B cell (primary cell): ENCODE measurements around the gene TRIM47. TPM values are rescaled to one million over a fixed set of nuclear protein-coding genes. Genes with fewer than 3 reads are reported as not detected.

Experiments
- ATAC-seq: fragments of 200-7000 bp; cut with Tn5 transposase; one replicate; pipeline ENCODE4 v1.10.0; 2021; ENCODE audit warnings: low read depth, mild to moderate bottlenecking, moderate number of reproducible peaks, moderate library complexity
- CTCF ChIA-PET: fragments of 350-600 bp; sonication (Branson Sonifier 250); formaldehyde crosslinking; loops from one replicate; lab custom pipeline; 2021; ENCODE audit warnings: antibody characterized with exemption, inconsistent platforms; lab: Charles Lee
- POLR2A ChIA-PET: fragments of 350-600 bp; sonication (Branson Sonifier 250); formaldehyde crosslinking; loops from one replicate; lab custom pipeline; 2021; ENCODE audit warnings: antibody characterized with exemption; lab: Charles Lee
- DNase-seq: peaks from one replicate; pipeline ENCODE4 v3.0.0; 2013
- H2AFZ ChIP-seq: 2 replicates; pipeline ENCODE4 v1.6.1; 2012; ENCODE audit warnings: mild to moderate bottlenecking, low read depth, low read length; ENCODE audit not compliant: insufficient read depth, poor library complexity, severe bottlenecking
- H3K27ac ChIP-seq, 2 donors: 1 replicate in 1 of 2; 2 replicates in 1 of 2; pipeline ENCODE4 v1.5.1; 2012 to 2013; ENCODE audit warnings: low read length in 2 of 2, mild to moderate bottlenecking in 2 of 2, moderate library complexity in 1 of 2
- H3K27me3 ChIP-seq, 4 experiments: fragments of 200-600 bp in 1 of 4; sonication (generic) in 1 of 4; replicated peaks in 1 of 4; 1 replicate in 2 of 4; 2 replicates in 2 of 4; pipeline versions ENCODE4 v1.6.1 to v1.7.0; 2013 to 2016; ENCODE audit warnings: low read length in 3 of 4, mild to moderate bottlenecking in 2 of 4, mixed read lengths in 1 of 4, moderate library complexity in 1 of 4; ENCODE audit not compliant: insufficient read depth in 4 of 4, control insufficient read depth in 3 of 4; ENCODE audit errors: control extremely low read depth in 1 of 4
- H3K36me3 ChIP-seq, 2 experiments: replicated peaks in 1 of 2; 1 replicate in 1 of 2; 2 replicates in 1 of 2; pipeline versions ENCODE4 v1.6.1 to v1.7.1; 2013; ENCODE audit warnings: low read length in 1 of 2; ENCODE audit not compliant: insufficient read depth in 2 of 2, control insufficient read depth in 1 of 2; ENCODE audit errors: control extremely low read depth in 1 of 2, extremely low read depth in 1 of 2
- H3K4me1 ChIP-seq, 2 donors: fragments of 200-600 bp in 1 of 2; sonication (generic) in 1 of 2; 1 replicate in 1 of 2; 2 replicates in 1 of 2; pipeline versions ENCODE4 v1.5.1 to v1.6.1; 2013 to 2017; ENCODE audit warnings: low read length in 2 of 2; ENCODE audit not compliant: control insufficient read depth in 2 of 2, insufficient read depth in 2 of 2
- H3K4me2 ChIP-seq: replicated peaks from 2 replicates; pipeline ENCODE3; 2012; ENCODE audit warnings: mild to moderate bottlenecking, low read depth, low read length; ENCODE audit not compliant: poor library complexity, severe bottlenecking
- H3K4me3 ChIP-seq, 5 experiments: fragments of 200-600 bp in 1 of 5; sonication (generic) in 1 of 5; 1 replicate in 3 of 5; 2 replicates in 2 of 5; pipeline versions ENCODE4 v1.5.1 to v1.7.0; 2011 to 2016; ENCODE audit warnings: low read length in 4 of 5, mild to moderate bottlenecking in 4 of 5, low read depth in 2 of 5, control low read depth in 1 of 5, moderate library complexity in 1 of 5; ENCODE audit not compliant: insufficient read depth in 1 of 5; ENCODE audit errors: control extremely low read depth in 1 of 5, extremely low read depth in 1 of 5
- H3K79me2 ChIP-seq: fragments of 200-600 bp; sonication (generic); one replicate; pipeline ENCODE4 v1.6.0; 2016; ENCODE audit warnings: low read length; ENCODE audit not compliant: control insufficient read depth, insufficient read depth
- H3K9ac ChIP-seq: fragments of 200-600 bp; sonication (generic); 2 replicates; pipeline ENCODE4 v1.6.1; 2017; ENCODE audit warnings: mild to moderate bottlenecking, low read length, moderate library complexity
- H3K9me3 ChIP-seq, 3 donors: one replicate each; pipeline versions ENCODE4 v1.6.1 to v1.7.1; 2013; ENCODE audit warnings: low read length in 2 of 3; ENCODE audit not compliant: control insufficient read depth in 2 of 3, insufficient read depth in 1 of 3; ENCODE audit errors: control extremely low read depth in 1 of 3
- H4K20me1 ChIP-seq: 2 replicates; pipeline ENCODE4 v1.6.0; 2012; ENCODE audit warnings: mild to moderate bottlenecking, low read length; ENCODE audit not compliant: insufficient read depth, control insufficient read depth, poor library complexity, severe bottlenecking
- H3K27ac Mint-ChIP-seq: one replicate; pipeline ENCODE4 v1.8.0; 2021; ENCODE audit warnings: mixed read lengths
- H3K27me3 Mint-ChIP-seq: one replicate; pipeline ENCODE4 v1.8.0; 2021; ENCODE audit warnings: mixed read lengths
- H3K4me1 Mint-ChIP-seq: one replicate; pipeline ENCODE4 v1.8.0; 2021; ENCODE audit warnings: mixed read lengths
- H3K4me3 Mint-ChIP-seq: one replicate; pipeline ENCODE4 v1.8.0; 2021; ENCODE audit warnings: mixed read lengths
- H3K9me3 Mint-ChIP-seq: one replicate; pipeline ENCODE4 v1.8.0; 2022; ENCODE audit warnings: mixed read lengths; ENCODE audit not compliant: insufficient read depth
- EZH2 ChIP-seq: IDR thresholded peaks from 2 replicates; pipeline ENCODE4 v1.6.1; 2012; ENCODE audit warnings: borderline replicate concordance, low read depth, mild to moderate bottlenecking, moderate library complexity, low read length; ENCODE audit not compliant: insufficient read depth, poor library complexity, severe bottlenecking
- WGBS: methylation state at CpG from one replicate; pipeline ENCODE4 v1.1.5; 2013; ENCODE audit warnings: missing lambda C conversion rate; ENCODE audit not compliant: insufficient coverage; 5-methylcytosine and 5-hydroxymethylcytosine counted together
- intact Hi-C: fragments of 100-400 bp; cut with micrococcal nuclease; formaldehyde crosslinking; loops from one replicate; pipeline ENCODE4 v1.10.0; 2022
- polyA plus RNA-seq: library from polyadenylated mRNA; depleted of rRNA; stranded (reverse); fragments of >200 nt; gene quantifications from 2 replicates; pipeline ENCODE4 v1.2.3, GENCODE V29; 2012
- total RNA-seq, 2 donors: library from RNA; stranded (reverse); fragments of 120-200 nt in 1 of 2; gene quantifications; 1 replicate in 1 of 2; 2 replicates in 1 of 2; pipeline versions ENCODE4 v1.2.3 to v1.2.4, GENCODE V29; 2013 to 2022
- TF ChIP-seq, protein P1 (sequence below): fragments of 200-600 bp; IDR thresholded peaks from one replicate; pipeline ENCODE4 v1.8.0; 2022; ENCODE audit warnings: antibody characterized with exemption, mild to moderate bottlenecking

TRIM47 gene
- total and polyA plus RNA-seq, 2 donors (not counting 1 experiment from before 2014, with no cell fraction given), result 6.4 to 8.3 TPM

DNA sequence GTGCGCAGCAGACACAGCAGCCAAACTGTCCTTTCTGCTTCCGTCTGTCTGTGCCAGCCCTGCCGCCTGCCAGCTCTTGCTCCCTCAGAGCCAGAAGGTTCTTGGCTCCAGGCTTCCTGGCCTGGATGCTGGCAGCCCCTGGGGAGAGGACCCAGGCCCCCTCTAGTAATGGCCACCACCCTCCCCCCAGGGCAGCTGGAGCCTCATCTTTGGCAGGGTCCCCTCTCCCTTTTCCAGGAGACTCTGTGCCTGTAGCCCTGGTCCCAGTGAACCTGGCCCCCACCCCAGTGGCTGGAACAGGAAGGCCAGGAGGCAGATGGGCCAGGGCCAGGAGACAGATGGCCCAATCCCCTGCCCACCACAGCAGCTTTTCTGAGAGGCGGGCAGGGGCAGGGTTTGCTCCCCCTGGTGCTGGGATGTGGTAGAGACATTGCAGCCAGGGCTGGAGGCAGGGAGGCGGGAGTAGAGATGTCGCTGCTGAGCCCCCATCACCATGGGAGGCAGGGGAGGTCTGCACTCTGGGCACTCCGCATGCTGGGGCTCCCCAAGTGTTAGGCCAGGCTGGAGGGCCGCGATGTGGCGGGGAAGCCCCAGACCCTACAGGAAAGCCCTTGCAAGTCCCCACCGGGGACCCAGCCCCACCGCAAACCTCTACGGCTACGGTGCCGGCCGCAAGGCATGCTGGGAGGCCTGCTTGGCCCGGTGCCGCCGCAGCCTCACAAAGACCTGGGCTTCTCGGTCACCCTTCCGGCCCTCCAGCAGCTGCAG, 50.9 kb downstream of the TRIM47 start:
- WGBS, result 60% methylated on average over 19 of the region's 21 CpGs
- Histone ChIP-seq H3K9me3 (no peaks in the 10 kb centered on the region), H3K79me2 (no peaks in the 10 kb centered on the region), H3K36me3 (peaks cover 0 to 44% of the 10 kb centered on the region in 2 experiments), H3K9ac (peak overlapping the region; percentile 45), H3K4me3 (peak overlapping the region in 4 of 5 experiments; percentile 27 to 47 (median 36)), H3K27me3 (no peaks in the 10 kb centered on the region), H3K4me1 (peaks cover 8 to 18% of the 10 kb centered on the region in 2 donors), H2AFZ (peak overlapping the region; percentile 77), H4K20me1 (no peaks in the 10 kb centered on the region), H3K27ac (peak overlapping the region; percentile 42 to 54), H3K4me2 (peak overlapping the region; percentile 75)
- Mint-ChIP-seq H3K27ac (peak overlapping the region; percentile 86), H3K4me1 (peaks cover 18% of the 10 kb centered on the region), H3K9me3 (no peaks in the 10 kb centered on the region), H3K27me3 (no peaks in the 10 kb centered on the region), H3K4me3 (peak overlapping the region; percentile 82)
- TF ChIP-seq, protein P1, sequence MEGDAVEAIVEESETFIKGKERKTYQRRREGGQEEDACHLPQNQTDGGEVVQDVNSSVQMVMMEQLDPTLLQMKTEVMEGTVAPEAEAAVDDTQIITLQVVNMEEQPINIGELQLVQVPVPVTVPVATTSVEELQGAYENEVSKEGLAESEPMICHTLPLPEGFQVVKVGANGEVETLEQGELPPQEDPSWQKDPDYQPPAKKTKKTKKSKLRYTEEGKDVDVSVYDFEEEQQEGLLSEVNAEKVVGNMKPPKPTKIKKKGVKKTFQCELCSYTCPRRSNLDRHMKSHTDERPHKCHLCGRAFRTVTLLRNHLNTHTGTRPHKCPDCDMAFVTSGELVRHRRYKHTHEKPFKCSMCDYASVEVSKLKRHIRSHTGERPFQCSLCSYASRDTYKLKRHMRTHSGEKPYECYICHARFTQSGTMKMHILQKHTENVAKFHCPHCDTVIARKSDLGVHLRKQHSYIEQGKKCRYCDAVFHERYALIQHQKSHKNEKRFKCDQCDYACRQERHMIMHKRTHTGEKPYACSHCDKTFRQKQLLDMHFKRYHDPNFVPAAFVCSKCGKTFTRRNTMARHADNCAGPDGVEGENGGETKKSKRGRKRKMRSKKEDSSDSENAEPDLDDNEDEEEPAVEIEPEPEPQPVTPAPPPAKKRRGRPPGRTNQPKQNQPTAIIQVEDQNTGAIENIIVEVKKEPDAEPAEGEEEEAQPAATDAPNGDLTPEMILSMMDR, result peak; percentile 80
- TF ChIP-seq EZH2, result no peak
- POLR2A ChIA-PET, result interaction anchor here (0.7 to 1.9 kb wide), 7 partner anchors 18 to 80 kb away, joined by 3 to 8 read pairs (median 4); partner anchors contain the start of gene GALK1
- intact Hi-C loops, result loop anchor here (1.0 to 2.0 kb wide), 3 partner anchors 43 to 74 kb away; partner anchors contain the start of genes GALK1 and UNK
- peak; percentile 79 for DNase-seq
- CTCF ChIA-PET, result interaction anchor here (0.6 to 6.8 kb wide), 30 partner anchors 9 to 311 kb away, joined by 3 to 83 read pairs (median 4); partner anchors contain the start of genes GALK1, SMIM5, TRIM47 and TSEN54
- peak; percentile 83 for ATAC-seq
